Subcutaneous adipose tissue (tissue), 4 donors: ENCODE results near the gene TNC. TPM values are rescaled to one million over a fixed set of nuclear protein-coding genes. Genes with fewer than 3 reads are reported as not detected.

Source experiments
- CTCF ChIP-seq: fragments of 450-650 bp; IDR thresholded peaks from one replicate; pipeline ENCODE4 v1.5.1; 2016; ENCODE audit warnings: low read depth, mild to moderate bottlenecking, control low read depth, antibody characterized with exemption, moderate library complexity
- total RNA-seq, 4 donors: library from RNA; depleted of rRNA; stranded (reverse); fragments of >200 nt; gene quantifications; one replicate each; pipeline ENCODE4 v1.1.0, GENCODE V29; 2016

The TNC gene
- total RNA-seq, 4 donors from 2014 or later: 2.4 to 17.3 (median 8.3) TPM

GRCh38 chr9:115121181-115121580 is 3.2 kb upstream of the TNC start:
- no peak for TF ChIP-seq CTCF

GRCh38 chr9:115118879-115119218 is 892 bp upstream of the TNC start:
- no peak for TF ChIP-seq CTCF

- TF ChIP-seq CTCF: no peak
Measured at GRCh38 chr9:115116421-115117284, 1.3 kb downstream of the TNC start.

- TF ChIP-seq CTCF: no peak
Measured at GRCh38 chr9:115115924-115116323, 2.0 kb downstream of the TNC start.

DNA sequence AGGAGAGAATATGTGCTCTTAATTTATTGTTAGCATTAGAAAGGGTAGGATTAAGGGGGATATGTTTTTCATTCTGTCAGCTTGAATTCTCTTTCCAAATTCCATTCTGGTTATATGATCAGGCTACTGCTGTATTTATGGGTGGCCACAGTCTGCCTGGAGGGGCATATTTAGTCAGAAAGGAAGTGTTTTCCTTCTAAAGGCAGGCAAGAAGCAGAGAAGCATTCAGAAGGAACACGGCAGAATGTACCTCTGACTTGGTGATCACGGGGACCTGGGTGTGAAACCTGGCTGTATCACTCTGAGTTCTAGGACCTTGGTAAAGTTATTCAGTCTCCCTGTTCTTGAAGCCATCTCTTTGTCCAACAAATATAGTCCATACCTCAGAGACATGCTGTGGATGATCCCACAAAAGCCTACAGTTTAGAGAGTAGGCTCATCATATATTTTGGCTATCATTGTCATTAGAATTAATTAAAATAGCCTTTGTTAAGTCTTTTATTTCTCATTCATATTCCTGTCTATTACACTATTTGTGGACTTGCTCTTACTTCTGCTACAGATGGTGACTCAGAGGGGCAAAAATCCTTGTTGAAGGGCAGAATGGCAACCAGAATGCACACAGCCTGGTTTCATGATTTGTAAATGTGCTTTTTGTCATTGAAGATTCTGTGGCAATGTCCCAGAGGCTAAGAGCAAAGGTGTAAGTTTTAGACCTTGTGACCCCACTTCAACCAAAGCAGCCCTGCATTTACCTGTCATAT is 2.7 kb downstream of the TNC start:
- no peak for TF ChIP-seq CTCF

- no peak for TF ChIP-seq CTCF
Measured at GRCh38 chr9:115114546-115114945, 3.4 kb downstream of the TNC start.

DNA sequence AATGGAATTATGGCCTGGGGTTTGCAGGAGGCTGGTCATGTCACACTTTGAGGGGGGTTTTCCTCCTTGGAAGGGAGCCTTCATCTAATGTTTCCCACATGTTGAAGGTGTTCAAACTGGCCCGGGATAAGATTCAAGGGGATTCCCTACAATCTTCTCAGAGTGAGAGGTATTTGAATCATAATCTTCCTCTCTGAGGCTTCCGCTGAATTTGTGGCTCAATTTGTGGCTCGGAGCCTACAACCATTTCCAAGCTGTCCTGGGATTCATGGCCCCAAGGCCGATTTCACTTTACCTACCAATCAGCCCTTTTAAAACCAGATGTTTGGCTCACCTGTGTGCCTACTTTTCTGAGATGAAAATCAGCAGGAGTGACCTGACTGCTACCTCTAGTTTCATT is 3.9 kb downstream of the TNC start:
- no peak for TF ChIP-seq CTCF
